Activated B cell treated with CpG ODN at 0.5 μM for 24 hours (primary cell): ENCODE results near the gene ZCCHC14. TPM values are rescaled to one million over a fixed set of nuclear protein-coding genes. Genes with fewer than 3 reads are reported as not detected.

ENCODE experiments used
- ATAC-seq: fragments of 200-7000 bp; cut with Tn5 transposase; one replicate; pipeline ENCODE4 v1.10.0; 2021; ENCODE audit warnings: low read depth, mild to moderate bottlenecking, moderate library complexity
- CTCF ChIA-PET: fragments of 350-600 bp; sonication (Branson Sonifier 250); formaldehyde crosslinking; loops from one replicate; lab custom pipeline; 2021; ENCODE audit warnings: antibody characterized with exemption; lab: Charles Lee
- POLR2A ChIA-PET: fragments of 350-600 bp; sonication (Branson Sonifier 250); formaldehyde crosslinking; loops from one replicate; lab custom pipeline; 2021; ENCODE audit warnings: antibody characterized with exemption; lab: Charles Lee
- DNase-seq: peaks from one replicate; pipeline ENCODE4 v3.0.0; 2022
- H3K27ac Mint-ChIP-seq: one replicate; pipeline ENCODE4 v1.8.0; 2020; ENCODE audit warnings: mixed read lengths
- H3K27me3 Mint-ChIP-seq: one replicate; pipeline ENCODE4 v1.8.0; 2021; ENCODE audit warnings: mixed read lengths
- H3K36me3 Mint-ChIP-seq: one replicate; pipeline ENCODE4 v1.8.0; 2021; ENCODE audit warnings: low read depth, mixed read lengths
- H3K4me1 Mint-ChIP-seq: one replicate; pipeline ENCODE4 v1.8.0; 2021; ENCODE audit warnings: mixed read lengths
- H3K4me3 Mint-ChIP-seq: one replicate; pipeline ENCODE4 v1.8.0; 2020; ENCODE audit warnings: mild to moderate bottlenecking, mixed read lengths
- H3K9me3 Mint-ChIP-seq: one replicate; pipeline ENCODE4 v1.8.0; 2020; ENCODE audit warnings: mixed read lengths
- CTCF ChIP-seq: fragments of 200-600 bp; IDR thresholded peaks from one replicate; pipeline ENCODE4 v1.8.0; 2022; ENCODE audit warnings: antibody characterized with exemption, mild to moderate bottlenecking
- intact Hi-C: fragments of 100-400 bp; cut with micrococcal nuclease; formaldehyde crosslinking; loops from one replicate; pipeline ENCODE4 v1.15.1; 2024
- total RNA-seq: library from RNA; stranded (reverse); gene quantifications from 2 replicates; pipeline ENCODE4 v1.2.3, GENCODE V29; 2022

Gene ZCCHC14
- total RNA-seq, 1 donor from 2014 or later, result 3.8 TPM

- no peak overlapping the region for H3K4me3 Mint-ChIP-seq
- CTCF ChIA-PET, result no interaction called here
- H3K4me1 Mint-ChIP-seq, result no peaks in the 10 kb centered on the region
- H3K27me3 Mint-ChIP-seq, result peaks cover 35% of the 10 kb centered on the region
- peaks cover 8% of the 10 kb centered on the region for H3K9me3 Mint-ChIP-seq
- no peak overlapping the region for H3K27ac Mint-ChIP-seq
- H3K36me3 Mint-ChIP-seq, result no peaks in the 10 kb centered on the region
- DNase-seq, result no peak
- intact Hi-C loops, result no loop called here
- POLR2A ChIA-PET, result no interaction called here
- TF ChIP-seq CTCF, result no peak
- no peak for ATAC-seq
These were observed 43.3 kb upstream of the ZCCHC14 start for GRCh38 chr16:87535855-87536794.

- CTCF ChIA-PET, result no interaction called here
- no peak for TF ChIP-seq CTCF
- peaks cover 35% of the 10 kb centered on the region for H3K27me3 Mint-ChIP-seq
- H3K4me3 Mint-ChIP-seq, result no peak overlapping the region
- peaks cover 2% of the 10 kb centered on the region for H3K36me3 Mint-ChIP-seq
- no peak for DNase-seq
- POLR2A ChIA-PET, result no interaction called here
- intact Hi-C loops, result no loop called here
- ATAC-seq, result no peak
- no peak overlapping the region for H3K27ac Mint-ChIP-seq
- no peaks in the 10 kb centered on the region for H3K4me1 Mint-ChIP-seq
- peaks cover 8% of the 10 kb centered on the region for H3K9me3 Mint-ChIP-seq
These were observed 42.6 kb upstream of the ZCCHC14 start for GRCh38 chr16:87535457-87535854.

GRCh38 chr16:87534751-87535150 is 41.9 kb upstream of the ZCCHC14 start:
- ATAC-seq (no peak), DNase-seq (no peak)
- intact Hi-C loops, result no loop called here
- Mint-ChIP-seq H3K27ac (no peak overlapping the region), H3K27me3 (peaks cover 30% of the 10 kb centered on the region), H3K9me3 (peaks cover 8% of the 10 kb centered on the region), H3K4me3 (no peak overlapping the region), H3K36me3 (peaks cover 2% of the 10 kb centered on the region), H3K4me1 (no peaks in the 10 kb centered on the region)
- ChIA-PET CTCF (no interaction called here), POLR2A (no interaction called here)
- no peak for TF ChIP-seq CTCF

GRCh38 chr16:87534030-87534653 is 41.3 kb upstream of the ZCCHC14 start:
- intact Hi-C loops, result no loop called here
- ChIA-PET CTCF (no interaction called here), POLR2A (no interaction called here)
- Mint-ChIP-seq H3K9me3 (peaks cover 14% of the 10 kb centered on the region), H3K27me3 (peaks cover 33% of the 10 kb centered on the region), H3K4me1 (no peaks in the 10 kb centered on the region), H3K36me3 (peaks cover 5% of the 10 kb centered on the region), H3K4me3 (no peak overlapping the region), H3K27ac (no peak overlapping the region)
- no peak for ATAC-seq
- no peak for DNase-seq
- no peak for TF ChIP-seq CTCF

- no peak for TF ChIP-seq CTCF
- Mint-ChIP-seq H3K4me3 (no peak overlapping the region), H3K36me3 (peaks cover 5% of the 10 kb centered on the region), H3K27me3 (peaks cover 31% of the 10 kb centered on the region), H3K9me3 (peaks cover 17% of the 10 kb centered on the region), H3K4me1 (no peaks in the 10 kb centered on the region), H3K27ac (no peak overlapping the region)
- no peak for DNase-seq
- CTCF ChIA-PET, result interaction anchor here (1.3 kb wide), 1 partner anchor 116 kb away, joined by 4 read pairs; no protein-coding TSS in a partner anchor
- intact Hi-C loops, result no loop called here
- POLR2A ChIA-PET, result interaction anchor here (0.6 kb wide), 1 partner anchor 35 kb away, joined by 5 read pairs; no protein-coding TSS in a partner anchor
- no peak for ATAC-seq
These were observed 40.2 kb upstream of the ZCCHC14 start for GRCh38 chr16:87533061-87533460.
